Right renal pelvis (tissue), 4 donors: ENCODE results near the gene ZFYVE19. TPM values are rescaled to one million over a fixed set of nuclear protein-coding genes. Genes with fewer than 3 reads are reported as not detected.

Experiments
- DNase-seq, 4 donors: peaks; one replicate each; pipeline ENCODE4 v3.0.0-alpha.2; 2013; ENCODE audit warnings: low read depth in 4 of 4, low spot score in 3 of 4, missing footprints in 1 of 4
- polyA plus RNA-seq, 4 donors: library from polyadenylated mRNA; unstranded; fragments of 120-200 nt; gene quantifications; one replicate each; pipeline ENCODE4 v1.2.1, GENCODE V29; 2013; ENCODE audit not compliant: insufficient read length in 4 of 4

Gene ZFYVE19
- polyA plus RNA-seq, 4 donors = 25.4 to 28.4 (median 28.0) TPM

DNA sequence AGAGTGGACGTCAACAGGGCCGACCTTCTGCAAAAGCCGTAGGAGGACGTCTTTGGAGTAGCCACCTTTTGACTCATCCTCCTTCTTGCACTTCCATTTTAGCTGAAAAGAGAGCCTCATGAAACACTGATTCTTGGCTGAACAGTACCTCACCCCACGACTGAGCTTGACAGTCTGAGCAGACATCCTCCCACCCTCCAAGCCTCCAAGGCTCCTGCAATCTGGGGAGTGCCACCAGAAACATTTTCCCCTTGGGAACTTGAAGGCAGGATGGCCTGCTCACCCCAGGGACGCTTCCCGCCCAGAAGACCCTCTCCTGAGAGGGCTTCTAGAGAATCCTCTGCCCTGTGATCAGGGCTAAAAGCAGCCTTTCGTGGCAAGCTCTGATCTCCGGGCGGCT, 31.9 kb upstream of the ZFYVE19 start:
- no peak for DNase-seq

DNA sequence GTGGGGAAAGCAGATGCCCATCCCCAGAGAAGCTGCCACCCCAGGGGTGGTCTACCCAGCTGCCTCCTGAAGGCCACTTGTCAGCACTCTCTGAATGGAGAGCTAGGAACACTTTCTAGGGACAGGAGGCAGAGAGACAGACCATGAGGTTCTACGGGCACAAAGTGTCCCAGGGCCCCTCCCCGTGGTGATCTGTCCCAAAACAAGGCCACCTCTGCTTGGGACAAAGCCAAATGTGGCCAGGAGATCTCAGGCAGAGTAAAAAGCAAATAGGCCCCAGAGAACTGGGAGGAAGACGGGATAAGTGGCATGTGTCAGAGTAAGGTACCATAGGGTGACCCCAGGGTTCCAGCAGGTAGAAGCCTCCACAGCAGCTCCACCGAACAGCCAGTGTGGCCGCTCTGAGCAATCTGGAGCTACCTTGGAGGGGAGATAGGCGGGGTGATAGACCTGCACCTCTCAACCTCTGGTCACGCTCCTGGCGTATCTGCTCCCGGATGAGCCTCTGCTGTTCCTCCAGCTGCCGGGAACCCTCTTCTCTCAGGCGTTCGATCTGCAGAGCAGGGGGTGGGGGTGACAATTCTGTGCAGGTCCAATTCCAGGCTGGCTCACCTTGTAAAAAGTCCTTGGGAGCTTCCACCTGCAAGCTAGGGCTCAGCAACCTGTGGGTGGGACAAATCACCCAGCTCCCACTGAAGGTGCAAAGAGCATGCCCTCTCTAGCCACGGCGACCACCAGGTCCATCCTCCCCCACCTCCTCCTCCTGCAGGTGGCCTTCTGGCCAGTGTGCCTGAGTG, 31.0 kb upstream of the ZFYVE19 start:
- no peak for DNase-seq

DNA sequence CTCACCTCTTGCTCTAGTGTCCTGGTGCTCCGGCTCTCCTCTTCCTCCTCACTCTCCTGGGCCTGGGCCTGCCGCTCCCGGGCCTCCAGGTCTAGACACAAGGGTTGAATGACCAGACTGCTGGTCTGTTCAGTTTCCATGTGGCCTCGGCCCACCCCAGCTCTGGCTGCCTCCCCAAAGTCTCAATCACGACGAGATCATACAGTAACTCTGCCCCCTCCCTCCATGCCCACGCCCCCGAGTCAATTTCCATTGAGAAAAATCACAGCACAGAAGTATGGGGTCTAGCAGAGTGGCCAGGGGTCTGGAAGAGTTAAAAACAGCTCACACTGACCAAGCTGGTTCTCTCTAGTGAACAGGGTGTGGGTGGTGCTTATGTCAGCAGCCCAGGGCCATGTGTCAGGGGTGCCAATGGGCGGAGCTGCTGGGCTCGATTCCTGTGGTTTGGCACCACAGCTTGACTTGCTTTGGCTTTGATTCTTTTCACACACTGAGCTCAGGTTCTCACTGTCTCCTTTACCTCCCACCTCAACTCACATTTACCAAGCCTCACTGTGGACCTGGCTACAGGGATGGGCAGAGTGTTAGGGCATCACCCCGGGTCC, 30.2 kb upstream of the ZFYVE19 start:
- no peak for DNase-seq

GRCh38 chr15:40782609-40783227, 24.2 kb upstream of the ZFYVE19 start:
- DNase-seq = no peak

GRCh38 chr15:40785164-40785563, 21.7 kb upstream of the ZFYVE19 start:
- DNase-seq = no peak

GRCh38 chr15:40785814-40786213, 21.1 kb upstream of the ZFYVE19 start:
- no peak for DNase-seq

DNA sequence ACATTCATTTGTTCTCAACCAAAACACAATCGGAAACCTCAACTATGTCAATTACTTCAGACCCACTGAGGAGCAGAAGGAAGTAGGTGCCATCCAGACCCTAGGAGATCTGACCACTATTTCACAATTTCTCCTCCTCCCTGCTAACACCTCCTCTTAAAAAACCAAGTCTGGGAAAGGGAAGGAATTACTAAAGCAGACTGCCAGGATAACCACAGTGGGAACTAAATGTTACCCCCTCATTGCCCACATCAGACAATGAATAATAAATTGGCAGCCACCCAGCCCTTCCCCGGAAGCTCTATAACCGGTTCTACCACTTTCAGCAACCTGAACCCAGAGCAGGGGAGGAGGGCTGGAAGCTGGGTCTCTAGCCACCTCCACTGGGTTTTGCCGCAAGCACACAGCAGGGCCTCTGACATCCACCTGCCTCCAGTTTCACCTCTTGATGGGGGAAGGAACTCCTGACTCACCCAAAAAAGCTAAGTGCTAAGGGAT, 19.5 kb upstream of the ZFYVE19 start:
- no peak for DNase-seq

- DNase-seq = no peak
Measured at GRCh38 chr15:40787991-40788390, 18.9 kb upstream of the ZFYVE19 start.

GRCh38 chr15:40789119-40789518, 17.8 kb upstream of the ZFYVE19 start:
- DNase-seq = no peak

DNA sequence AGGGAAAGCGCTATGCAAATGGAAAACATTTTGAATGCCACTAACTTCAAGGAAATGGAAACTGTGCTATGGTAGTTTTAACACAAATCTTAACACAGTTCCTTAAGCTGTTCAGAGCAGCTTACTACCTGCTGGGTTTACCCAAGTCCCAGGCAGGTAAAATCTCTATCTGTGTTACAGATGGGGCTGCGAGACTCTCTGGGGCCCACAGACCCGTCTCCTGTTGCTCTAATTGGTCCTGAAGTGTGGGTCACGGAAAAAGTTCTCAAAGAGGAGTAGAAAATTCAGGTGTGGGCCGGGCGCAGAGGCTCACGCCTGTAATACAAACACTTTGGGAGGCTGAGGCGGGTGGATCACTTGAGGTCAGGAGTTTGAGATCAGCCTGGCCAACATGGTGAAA, 16.9 kb upstream of the ZFYVE19 start:
- no peak for DNase-seq

GRCh38 chr15:40790718-40791117, 16.2 kb upstream of the ZFYVE19 start:
- DNase-seq = no peak

DNA sequence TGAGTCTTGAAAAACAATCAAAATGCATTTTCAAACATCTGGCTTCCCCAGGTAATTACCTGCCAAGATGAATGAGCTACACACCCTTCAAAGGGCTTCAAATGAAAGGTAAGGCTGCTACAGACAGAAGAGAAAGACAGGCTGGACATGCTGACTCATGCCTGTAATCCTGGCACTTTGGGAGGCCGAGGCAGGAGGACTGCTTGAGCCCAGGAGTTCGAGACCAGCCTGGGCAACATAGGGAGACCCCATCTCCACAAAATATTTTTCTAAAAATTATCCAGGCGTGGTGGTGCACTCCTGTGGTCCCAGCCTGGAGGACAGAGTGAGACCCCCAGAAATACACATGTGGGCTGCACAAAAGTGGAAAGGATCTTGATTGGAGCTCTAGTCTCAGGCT, 14.5 kb upstream of the ZFYVE19 start:
- DNase-seq = no peak

GRCh38 chr15:40793216-40793989, 13.5 kb upstream of the ZFYVE19 start:
- no peak for DNase-seq

- no peak for DNase-seq
Measured at GRCh38 chr15:40796041-40796440, 10.8 kb upstream of the ZFYVE19 start.

- no peak for DNase-seq
Measured at GRCh38 chr15:40796512-40796911, 10.4 kb upstream of the ZFYVE19 start.

GRCh38 chr15:40799523-40799922, 7.4 kb upstream of the ZFYVE19 start:
- no peak for DNase-seq

DNA sequence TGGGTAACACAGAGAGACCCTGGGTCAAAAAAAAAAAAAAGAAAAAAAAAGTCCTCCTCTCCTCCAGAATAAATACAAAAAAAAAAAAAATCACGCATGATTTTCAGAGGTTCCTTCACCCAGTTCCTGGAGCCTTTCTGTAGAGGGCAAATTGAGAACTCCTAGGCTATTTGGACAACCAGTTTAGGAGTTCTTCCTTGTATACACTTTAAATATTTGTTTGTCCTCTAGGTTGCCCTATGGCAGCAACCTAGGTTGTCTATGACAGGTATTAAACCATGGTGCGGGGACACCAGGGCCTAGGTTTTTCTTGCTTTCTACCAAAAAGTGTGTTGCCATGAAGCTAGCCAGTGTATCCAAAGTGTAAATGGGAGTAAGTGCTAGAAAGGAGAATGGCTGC, 3.8 kb upstream of the ZFYVE19 start:
- no peak for DNase-seq

DNA sequence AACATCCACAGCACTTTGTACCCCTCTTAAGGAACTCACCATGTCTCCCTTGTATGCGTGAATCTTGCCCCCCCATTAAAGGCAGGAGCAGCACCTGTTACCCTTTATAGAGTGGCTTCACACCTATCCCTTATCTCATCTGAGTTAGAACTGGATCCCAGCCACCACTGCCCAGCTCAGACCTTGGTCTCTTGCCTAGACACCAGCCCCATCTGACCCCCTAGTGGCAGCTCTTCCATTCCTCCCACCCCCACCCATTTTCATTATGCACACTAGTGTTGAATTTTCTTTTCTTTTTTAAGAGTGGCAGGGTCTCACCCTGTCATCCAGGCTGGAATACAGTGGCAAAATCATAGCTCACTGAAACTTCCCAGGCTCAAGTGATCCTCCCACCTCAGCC, 3.2 kb upstream of the ZFYVE19 start:
- no peak for DNase-seq

DNA sequence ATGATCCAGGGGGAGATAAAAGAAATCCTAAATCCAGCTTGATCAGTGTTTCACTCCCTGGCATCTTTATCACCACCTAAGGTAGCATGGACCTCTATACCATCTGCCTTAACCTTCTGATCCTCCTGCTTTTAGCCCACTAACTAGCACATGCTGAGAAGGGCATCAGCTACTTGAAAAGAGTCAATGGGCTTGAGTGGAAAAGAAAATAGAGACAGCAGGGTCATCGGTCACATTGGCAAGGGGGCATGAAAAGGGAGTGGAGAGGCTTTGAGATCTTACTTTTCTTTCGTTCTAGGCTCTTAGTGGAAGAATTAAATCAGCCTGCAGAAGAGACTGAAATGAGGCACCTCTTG, 239 bp upstream of the ZFYVE19 start:
- no peak for DNase-seq

GRCh38 chr15:40807888-40808461, 1.1 kb downstream of the ZFYVE19 start:
- DNase-seq = peak in 1 of 4 donors; percentile 26
